GM21447 (cell line): ENCODE measurements around the gene EXOC4.
"Not testable (repeated sequence)": the region's sequence is repeated elsewhere in the genome, so short reads cannot be mapped to it uniquely, and the experiment has no call there.

ENCODE experiments used
- ATAC-seq: cut with Tn5 transposase; IDR thresholded peaks from one replicate; pipeline ENCODE4 v1.9.1; 2021; ENCODE audit not compliant: unreplicated experiment

The EXOC4 gene

GRCh38 chr7:133959505-133959904, 706.6 kb downstream of the EXOC4 start:
- ATAC-seq: no peak

- no peak for ATAC-seq
Observed at GRCh38 chr7:133961724-133962123, 708.8 kb downstream of the EXOC4 start.

GRCh38 chr7:133962646-133963045, 709.8 kb downstream of the EXOC4 start:
- ATAC-seq: no peak

GRCh38 chr7:133963629-133964028, 710.8 kb downstream of the EXOC4 start:
- no peak for ATAC-seq

GRCh38 chr7:133971625-133972024, 718.7 kb downstream of the EXOC4 start:
- ATAC-seq: no peak

GRCh38 chr7:133973710-133974109, 720.8 kb downstream of the EXOC4 start:
- ATAC-seq: no peak

- no peak for ATAC-seq
Observed at GRCh38 chr7:133975130-133975529, 722.3 kb downstream of the EXOC4 start.

GRCh38 chr7:133976140-133976539, 723.3 kb downstream of the EXOC4 start:
- no peak for ATAC-seq

- no peak for ATAC-seq
Observed at GRCh38 chr7:133977409-133978274, 724.8 kb downstream of the EXOC4 start.

- ATAC-seq: no peak
Observed at GRCh38 chr7:133978502-133979295, 725.8 kb downstream of the EXOC4 start.

- no peak for ATAC-seq
Observed at GRCh38 chr7:133980804-133981203, 727.9 kb downstream of the EXOC4 start.

GRCh38 chr7:133983685-133984419, 731.0 kb downstream of the EXOC4 start:
- ATAC-seq: no peak

- no peak for ATAC-seq
Observed at GRCh38 chr7:133985300-133985699, 732.4 kb downstream of the EXOC4 start.

GRCh38 chr7:133987582-133987981, 734.7 kb downstream of the EXOC4 start:
- no peak for ATAC-seq

GRCh38 chr7:133993547-133993946, 740.7 kb downstream of the EXOC4 start:
- no peak for ATAC-seq

GRCh38 chr7:133994100-133994499, 741.2 kb downstream of the EXOC4 start:
- not testable (repeated sequence) for ATAC-seq

- no peak for ATAC-seq
Observed at GRCh38 chr7:133997463-133997862, 744.6 kb downstream of the EXOC4 start.

- ATAC-seq: no peak
Observed at GRCh38 chr7:133999178-133999577, 746.3 kb downstream of the EXOC4 start.

GRCh38 chr7:134004829-134005505, 752.1 kb downstream of the EXOC4 start:
- ATAC-seq: no peak

- ATAC-seq: no peak
Observed at GRCh38 chr7:134009314-134010110, 756.6 kb downstream of the EXOC4 start.
